EH (cell line): ENCODE data around the gene NRBF2.
A peak's percentile ranks its signal among the peaks of the same experiment; 100 is the strongest.
"Not testable (repeated sequence)": the region's sequence is repeated elsewhere in the genome, so short reads cannot be mapped to it uniquely, and the experiment has no call there.

Experiments
- DNase-seq: peaks from one replicate; pipeline ENCODE4 v3.0.0-alpha.2; 2015; ENCODE audit warnings: low read depth

The NRBF2 gene

DNA sequence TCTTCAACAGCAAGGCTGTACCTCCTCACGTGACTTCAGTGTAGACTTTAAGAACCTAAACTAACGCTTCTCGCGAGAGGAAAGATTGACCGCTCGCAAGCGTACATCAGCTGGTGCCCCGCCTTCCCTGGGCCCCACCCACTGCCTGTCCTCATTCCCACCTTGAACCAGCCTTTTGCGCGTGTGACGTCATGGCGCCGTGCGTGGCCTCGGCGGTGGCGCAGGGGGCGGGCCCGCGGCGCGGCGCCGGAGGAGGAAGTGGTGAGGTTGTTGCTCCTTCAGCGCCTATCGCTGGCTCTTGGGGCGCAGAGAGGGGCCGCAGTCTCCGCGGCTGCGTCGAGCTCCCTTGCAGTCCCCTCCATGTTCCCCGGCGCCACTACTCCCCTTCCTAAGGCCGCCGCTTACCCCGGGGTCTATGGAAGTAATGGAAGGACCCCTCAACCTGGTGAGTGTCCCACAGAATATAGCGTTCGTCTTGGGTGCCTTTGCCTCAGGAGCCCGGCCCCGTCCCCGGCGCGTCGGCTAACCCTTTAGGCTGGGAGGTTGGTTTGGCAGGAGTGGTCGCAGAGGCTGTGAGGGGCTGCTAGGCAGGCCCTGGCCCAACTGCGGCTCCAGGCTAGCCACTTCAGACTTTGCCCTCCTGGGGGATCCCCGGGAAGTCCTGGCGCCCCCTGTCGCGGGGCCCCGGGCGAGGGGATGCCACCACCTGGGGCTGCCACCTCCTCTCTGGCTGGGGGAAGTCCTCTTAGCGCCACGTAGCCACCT lies at the start of gene NRBF2:
NRBF2 (plus strand) TSS at position 273 of the 765 bp plus-strand sequence; CDS start at position 416, 143 bp downstream.
- DNase-seq: peak; percentile 98

DNA sequence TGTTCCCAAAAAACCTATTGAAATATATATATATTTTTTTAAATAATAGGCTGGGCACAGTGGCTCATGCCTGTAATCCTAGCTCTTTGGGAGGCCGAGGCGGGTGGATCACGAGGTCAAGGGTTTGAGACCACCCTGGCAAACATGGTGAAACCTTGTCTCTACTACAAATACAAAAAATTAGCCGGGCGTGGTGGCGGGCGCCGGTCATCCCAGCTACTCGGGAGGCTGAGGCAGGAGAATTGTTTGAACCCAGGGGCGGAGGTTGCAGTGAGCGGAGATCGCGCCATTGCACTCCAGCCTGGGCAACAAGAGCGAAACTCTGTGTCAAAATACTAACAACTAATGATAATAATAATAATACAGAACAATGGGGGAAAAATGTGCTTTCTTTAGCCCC lies 49.7 kb upstream of the NRBF2 start:
- not testable (repeated sequence) for DNase-seq

DNA sequence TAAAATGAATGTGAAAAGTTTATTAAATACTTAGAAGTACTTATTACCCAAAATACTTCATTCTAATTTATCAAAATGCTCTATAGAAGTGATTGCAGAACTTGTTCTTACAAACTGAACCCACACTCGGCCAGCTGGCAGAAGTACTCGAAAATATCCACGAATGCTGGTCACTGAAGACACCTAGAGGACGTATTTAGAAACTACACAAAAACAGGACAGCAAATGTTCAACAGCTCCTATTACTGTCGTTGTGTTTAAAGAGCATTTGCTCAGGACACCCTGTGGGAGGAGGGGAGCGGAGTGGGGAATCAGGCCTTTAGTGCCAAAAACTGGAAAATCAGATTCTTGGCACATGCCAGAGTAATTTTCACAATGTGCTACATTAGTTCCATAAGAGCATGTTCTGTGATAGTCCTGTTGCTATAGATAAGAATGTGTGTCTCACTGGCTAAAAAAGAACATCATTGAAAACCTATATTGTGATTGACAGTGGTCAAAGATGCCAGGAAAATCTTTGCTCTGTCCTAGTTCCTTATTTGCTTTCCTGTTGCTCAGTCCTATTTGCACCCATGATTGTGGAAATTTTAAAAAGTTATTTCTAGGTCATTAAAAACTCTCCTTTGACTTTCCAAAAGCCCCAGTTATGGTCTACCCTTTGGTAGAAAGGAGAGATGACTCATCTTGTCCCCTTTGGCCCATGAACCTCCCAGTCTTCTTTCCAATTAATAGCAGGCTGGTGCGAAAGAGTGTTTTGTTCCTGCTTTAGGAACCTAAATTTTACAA lies 49.0 kb upstream of the NRBF2 start:
- peak; percentile 71 for DNase-seq

DNA sequence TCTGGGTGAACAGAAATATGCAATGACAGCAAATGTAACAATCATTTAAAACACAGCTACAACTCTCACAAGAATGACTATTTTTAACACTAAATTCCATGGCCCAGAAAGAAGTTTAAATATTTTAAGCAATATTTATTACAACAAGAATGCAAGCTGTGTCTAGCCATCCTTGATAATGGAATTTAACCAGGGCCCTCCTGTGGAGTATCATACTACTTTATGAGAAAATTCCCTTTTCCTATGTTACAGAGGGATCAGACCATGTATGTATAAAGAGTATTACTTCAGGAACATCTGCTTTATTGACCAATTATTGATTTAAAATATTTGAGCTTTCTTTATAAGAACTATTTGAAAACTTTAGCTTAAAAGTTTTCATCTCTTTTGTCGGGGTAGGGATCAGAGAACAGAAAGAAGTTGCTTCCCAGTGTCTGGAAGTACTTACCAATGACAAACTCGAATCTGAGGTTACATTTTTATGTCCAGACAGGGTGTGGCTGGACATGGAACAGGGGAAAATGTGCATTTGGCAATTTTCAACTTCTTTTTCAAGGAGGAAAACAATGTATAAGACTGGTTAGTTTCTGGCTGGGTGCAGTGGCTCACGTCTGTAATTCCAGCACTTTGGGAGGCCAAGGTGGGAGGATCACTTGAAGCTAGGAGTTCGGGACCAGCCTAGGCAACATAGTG lies 48.3 kb upstream of the NRBF2 start:
- DNase-seq: peak; percentile 45

DNA sequence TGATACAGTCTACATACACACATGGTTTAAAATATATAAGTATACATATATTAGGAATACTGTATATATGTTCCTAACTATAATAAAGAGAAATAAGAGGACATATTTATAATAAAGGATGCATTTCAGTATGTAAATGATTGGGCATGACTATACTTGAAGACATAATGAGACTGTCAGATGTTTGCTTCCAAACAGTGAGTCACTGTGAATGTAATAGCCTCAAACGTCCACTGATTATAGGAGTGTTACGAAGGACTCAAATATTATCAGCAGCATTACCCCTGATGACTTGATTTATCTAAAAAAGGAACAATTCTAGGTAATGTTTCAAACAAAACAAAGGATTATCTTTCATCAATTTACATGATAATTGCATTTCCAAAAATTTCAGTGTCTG lies 39.9 kb upstream of the NRBF2 start:
- peak; percentile 2 for DNase-seq

DNA sequence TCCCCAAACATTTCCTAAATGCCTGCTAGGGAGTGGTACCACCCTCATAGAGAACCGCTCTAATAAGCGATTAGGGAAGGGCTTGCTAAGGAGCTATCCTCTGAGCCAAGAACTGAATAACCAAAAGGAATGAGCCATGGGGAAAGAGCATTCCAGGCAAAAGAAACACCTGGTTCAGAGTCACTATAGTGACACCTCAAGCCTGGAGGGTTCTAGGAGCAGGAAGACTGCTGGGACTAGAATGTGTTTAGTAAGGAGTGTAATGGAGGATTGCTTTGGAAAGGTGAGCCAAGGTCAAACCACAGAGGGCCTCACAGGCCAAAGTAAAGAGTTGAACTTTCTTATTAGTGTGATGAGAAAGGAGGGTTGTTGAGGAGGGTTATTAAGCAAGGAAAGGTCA lies 38.7 kb upstream of the NRBF2 start:
- no peak for DNase-seq

DNA sequence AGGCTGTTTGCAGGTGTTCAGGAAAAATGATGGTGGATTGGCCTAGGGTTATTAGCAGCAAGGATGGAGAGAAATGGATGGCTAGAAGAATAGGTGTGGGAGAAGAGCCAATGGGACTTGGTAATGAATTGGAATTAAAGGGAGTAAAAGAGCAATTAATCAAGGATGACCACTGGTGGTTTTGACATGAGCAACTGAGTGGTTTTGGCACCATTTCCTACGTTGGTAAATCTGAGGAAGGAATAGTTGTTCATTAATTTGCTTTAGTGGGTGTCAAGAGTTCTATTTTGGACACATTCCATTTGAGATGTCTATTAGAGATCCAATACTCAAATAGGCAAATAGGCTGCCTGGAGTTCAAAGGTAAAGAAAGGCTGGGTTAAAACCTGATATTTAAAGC lies 38.2 kb upstream of the NRBF2 start:
- no peak for DNase-seq

DNA sequence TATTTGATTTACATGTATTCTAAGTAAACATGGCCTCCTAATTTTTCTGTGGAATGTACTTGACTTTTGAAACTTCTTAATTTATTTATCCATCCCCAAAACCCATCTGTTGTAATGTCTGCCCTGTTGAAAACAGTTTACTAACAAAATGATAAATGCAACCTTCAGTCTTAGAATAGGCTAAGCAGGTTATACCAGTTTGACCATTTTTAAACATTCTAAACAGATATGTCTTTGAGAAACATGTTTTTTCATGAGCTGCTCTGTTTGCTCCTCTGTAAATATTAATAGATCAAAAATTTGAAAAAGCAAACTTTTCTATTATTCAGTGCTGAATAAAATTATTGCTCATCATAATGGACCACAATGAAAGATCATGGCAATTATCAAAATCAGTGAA lies 33.4 kb upstream of the NRBF2 start:
- no peak for DNase-seq

DNA sequence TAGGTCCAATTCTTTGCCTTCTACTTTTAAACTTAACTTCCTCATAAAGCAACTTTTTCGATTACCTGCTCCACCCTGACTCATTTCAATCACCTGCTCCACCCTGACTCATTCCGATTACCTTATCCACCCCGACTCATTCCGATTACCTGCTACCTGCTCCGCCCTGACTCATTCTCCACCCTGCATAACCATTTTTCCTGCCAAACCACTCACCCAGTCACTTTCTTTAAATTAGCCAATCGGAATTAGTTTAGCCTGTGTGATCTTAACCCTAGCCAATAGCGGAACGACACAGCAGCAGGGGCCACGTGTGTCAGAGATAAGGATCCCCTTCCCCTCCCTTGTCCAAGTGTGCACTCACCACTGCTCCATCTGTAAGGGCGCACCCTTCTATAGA lies 32.0 kb upstream of the NRBF2 start:
- not testable (repeated sequence) for DNase-seq

DNA sequence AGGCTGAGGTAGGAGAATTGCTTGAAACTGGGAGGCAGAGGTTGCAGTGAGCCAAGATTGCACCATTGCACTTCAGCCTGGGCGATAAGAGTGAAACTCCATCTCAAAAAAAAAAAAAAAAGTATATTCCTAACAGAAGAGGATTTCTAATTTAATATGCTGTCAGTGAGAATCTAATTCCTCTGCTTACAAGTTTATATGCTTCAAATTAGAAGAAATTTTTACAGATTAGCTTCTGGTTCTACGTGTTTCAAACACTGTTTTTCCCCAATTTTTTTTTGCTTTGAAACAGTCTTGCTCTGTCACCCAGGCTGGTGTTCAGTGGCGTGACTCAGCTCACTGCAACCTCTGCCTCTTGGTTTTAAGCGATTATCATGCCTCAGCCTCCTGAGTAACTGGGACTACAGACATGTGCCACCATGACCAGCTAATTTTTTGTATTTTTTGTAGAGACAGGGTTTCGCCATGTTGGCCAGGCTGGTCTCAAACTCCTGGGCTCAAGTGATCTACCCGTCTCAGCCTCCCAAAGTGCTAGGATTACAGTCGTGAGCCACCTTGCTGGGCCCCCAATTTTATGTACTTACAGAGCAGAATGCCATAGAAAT lies 30.7 kb upstream of the NRBF2 start:
- DNase-seq: peak; percentile 4

DNA sequence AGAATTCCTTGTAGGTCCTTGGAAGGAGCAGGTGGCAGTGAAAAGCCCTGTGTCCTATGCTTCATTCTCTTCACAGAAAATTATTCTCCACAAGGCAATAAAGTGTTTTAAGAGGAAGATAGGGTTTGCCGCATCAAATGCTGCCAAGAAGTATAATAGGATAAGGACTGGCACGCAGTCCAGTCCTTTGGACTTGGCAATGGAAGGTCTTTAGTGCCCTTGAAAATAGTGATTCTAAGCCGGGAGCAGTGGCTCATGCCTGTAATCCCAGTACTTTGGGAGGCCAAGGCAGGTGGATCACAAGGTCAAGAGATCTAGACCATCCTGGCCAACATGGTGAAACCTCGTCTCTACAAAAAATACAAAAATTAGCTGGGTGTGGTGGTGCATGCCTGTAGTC lies 29.9 kb upstream of the NRBF2 start:
- DNase-seq: not testable (repeated sequence)

DNA sequence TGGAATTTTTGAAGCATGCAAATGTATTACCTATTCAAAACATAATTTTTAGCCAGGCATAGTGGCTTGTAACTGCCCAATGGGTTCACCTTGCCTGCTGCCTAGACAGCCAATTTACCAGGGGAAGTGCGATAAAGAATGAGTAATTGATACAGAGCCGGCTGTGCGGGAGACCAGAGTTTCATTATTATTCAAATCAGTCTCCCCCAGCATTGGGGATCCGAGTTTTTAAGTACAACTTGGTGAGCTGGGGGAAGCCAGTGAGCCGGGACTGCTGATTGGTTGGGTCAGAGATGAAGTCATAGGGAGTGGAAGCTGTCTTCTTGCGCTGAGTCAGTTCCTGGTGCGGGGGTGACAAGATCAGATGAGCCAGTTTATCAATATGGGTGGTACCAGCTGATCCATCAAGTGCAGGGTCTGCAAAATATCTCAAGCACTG lies 29.1 kb upstream of the NRBF2 start:
- DNase-seq: no peak

DNA sequence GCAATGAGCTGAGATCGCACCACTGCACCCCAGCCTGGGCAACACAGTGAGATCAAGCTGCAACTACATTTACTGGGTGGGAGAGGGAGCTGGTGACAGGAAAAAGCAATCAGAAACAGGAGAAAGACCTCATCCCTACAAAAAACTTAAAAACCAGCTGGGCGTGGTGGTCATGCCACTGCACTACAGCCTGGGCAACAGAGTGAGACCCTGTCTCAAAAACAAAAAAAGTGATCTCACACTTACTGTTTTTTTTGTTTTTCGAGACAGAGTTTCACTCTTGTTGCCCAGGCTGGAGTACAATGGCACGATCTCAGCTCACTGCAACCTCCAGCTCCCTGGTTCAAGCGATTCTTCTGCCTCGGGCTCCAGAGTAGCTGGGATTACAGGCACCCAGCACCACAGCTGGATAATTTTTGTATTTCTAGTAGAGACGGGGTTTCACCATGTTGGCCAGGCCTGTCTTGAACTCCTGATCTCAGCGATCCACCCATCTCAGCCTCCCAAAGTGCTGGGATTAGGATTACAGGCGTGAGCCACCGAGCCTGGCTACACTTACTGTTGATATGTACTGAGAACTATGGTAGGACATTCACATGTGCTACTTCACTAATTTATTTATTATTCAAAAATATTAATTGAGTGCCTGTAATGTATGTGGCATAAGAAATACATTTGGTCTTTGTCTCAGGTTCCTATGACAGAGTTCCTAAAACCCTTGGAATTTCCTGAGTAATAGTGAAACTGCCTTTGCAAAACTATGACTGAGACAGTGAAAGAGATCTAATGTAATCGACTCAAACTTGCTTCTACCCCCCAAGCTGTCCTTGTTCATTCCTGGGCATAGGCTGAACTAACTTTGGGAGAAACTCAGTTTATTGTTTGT lies 27.7 kb upstream of the NRBF2 start:
- DNase-seq: peak; percentile 64

DNA sequence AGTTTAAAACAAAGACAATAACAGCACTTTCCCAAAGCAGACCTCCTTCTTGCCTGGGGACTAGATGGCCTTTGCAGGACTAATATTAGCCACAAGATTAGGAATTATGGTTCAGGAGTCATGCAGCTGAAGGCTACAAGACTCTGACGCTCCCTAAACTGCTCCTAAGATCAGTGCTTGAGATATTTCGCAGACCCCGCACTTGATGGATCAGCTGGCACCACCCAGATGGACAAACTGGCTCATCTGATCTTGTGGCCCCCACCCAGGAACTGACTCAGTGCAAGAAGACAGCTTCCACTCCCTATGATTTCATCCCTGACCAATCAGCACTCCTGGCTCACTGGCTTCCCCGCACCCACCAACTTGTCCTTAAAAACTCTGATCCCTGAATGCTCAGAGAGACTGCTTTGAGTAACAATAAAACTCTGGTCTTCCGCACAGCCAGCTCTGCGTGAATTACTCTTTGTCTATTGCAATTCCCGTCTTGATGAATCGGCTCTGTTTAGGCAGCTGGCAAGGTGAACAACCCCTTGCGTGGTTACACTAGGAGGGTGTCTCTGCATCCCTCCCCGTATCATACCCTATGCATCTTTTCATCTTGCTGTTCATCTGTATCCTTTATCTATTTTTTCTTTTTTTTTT lies 26.9 kb upstream of the NRBF2 start:
- DNase-seq: peak; percentile 70

DNA sequence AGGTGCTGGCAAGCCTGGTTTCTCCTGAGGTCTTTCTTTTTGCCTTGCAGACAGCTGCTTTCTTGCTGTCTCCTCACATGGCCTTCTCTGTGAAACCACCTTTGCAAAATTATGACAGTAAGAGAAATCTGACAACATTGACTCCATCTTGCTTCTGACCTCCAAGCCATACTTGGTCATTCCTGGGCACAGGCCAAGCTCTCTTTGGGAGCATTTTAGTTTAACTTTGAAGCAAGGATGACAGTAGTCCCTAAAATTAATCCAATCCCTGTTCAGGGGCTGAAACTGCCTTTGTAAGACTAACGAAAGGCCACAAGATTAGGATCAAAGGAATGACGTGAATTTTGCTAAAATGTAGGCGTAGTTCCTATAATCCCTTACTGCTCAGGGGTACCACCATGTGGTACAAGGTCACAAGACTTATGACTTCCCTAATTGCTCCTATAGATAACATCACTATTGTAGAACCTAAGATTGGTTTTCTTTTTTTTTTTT lies 25.1 kb upstream of the NRBF2 start:
- no peak for DNase-seq

DNA sequence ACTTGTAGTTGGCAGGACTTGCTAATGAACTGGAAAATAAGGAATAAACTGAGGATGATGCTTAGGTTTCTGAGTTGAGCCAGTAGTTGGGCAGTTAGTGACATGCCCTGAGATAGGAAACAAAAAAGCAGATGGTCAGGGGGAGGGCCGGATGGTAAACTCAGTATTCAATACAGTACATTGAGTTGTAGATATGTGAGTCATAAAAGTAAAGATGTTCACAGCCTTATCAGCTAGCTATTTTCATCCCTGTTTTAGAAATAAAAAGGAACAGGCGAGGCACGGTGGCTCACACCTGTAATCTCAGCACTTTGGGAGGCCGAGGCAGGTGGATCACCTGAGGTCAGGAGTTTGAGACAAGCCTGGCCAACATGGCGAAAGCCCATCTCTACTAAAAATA lies 22.2 kb upstream of the NRBF2 start:
- DNase-seq: no peak

DNA sequence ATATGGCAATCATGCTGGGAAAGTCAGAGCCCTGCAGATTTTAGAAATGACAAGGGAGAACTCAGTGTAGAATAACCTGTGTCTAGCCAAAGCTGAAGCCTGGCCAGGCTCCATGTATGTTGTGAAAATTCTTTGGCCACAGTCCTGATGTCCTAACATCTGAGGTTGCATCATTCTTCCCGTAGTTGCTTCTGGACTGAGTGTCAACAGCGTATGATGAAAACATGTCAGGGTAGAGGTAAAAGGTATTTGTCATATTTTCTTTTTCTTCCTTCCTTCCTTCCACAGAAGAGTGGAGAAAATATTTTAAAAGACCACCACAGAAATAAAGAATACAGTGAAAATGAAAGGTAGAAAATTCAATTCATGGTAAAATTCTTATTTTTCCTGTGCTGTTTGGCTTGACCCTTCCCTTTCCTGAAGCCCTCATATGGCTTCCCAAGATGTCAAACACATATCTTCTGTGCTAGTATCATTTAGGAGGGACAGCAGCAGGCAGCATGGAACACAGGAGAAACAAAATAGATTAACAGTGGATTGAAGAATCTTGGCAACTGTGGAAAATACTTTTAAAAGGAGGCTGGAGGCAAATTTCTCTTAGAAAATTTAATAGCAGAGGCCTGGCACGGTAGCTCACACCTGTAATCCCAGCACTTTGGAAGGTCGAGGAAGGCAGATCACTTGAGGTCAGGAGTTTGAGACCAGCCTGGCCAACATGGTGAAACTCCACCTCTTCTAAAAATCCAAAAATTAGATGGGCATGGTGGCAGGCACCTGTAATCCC lies 18.9 kb upstream of the NRBF2 start:
- DNase-seq: peak; percentile 83

DNA sequence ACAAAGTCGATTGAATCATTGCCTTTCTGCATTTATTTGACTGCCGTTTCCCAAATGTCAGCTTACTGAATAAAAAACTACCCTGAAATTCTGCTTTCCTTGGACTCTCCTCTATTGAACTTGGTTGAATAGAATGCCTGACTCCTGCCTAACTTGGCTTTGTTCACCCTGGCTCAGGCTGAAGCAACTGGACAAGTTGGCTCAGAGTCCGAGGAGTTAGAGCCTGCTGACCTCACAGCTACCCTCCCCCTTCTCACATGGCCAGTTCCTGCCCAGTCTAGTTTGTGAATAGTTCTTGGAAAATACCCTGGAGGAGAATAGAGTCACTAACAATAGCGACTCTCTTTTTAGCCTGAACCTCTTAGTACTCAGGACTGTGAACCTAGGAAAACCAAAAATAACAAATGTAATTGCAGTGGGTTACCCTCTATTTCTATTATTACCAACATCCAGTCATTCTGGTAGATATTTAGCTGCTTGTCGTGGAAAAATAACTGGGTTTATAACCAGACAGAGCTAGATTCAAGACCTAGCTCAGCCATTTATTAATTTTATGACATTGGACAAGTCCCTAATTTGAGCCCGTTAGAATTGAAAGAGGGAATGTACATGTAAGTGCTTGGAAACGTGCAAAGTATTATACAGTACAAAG lies 17.3 kb upstream of the NRBF2 start:
- DNase-seq: peak; percentile 83

DNA sequence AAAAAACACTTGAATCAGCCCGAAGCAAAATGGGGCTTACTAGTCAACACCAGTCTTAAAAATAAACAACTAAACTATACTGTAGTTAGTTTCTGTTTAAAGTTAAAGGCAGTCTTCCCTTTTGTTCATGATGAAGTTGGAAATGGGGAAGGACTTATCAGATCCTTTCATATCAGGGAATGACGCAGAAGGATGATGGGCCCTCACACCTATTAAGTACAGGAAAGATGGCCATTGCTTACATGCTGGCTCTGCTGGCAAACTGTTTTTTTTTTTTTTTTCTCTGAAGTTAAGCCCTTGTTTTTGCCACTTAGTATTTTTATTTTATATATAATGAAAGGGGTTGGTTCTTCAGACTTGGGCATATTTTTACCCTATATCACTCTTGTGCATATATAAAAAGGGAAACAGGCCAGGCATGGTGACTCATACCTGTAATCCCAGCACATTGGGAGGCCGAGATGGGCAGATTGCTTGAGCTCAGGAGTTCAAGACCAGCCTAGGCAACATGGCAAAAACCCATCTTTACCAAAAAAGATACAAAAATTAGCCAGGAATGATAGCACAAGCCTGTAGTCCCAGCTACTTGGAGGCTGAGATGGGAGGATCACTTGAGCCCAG lies 16.6 kb upstream of the NRBF2 start:
- DNase-seq: no peak
